ENCODE measurements around the gene TNIP1.

DNA sequence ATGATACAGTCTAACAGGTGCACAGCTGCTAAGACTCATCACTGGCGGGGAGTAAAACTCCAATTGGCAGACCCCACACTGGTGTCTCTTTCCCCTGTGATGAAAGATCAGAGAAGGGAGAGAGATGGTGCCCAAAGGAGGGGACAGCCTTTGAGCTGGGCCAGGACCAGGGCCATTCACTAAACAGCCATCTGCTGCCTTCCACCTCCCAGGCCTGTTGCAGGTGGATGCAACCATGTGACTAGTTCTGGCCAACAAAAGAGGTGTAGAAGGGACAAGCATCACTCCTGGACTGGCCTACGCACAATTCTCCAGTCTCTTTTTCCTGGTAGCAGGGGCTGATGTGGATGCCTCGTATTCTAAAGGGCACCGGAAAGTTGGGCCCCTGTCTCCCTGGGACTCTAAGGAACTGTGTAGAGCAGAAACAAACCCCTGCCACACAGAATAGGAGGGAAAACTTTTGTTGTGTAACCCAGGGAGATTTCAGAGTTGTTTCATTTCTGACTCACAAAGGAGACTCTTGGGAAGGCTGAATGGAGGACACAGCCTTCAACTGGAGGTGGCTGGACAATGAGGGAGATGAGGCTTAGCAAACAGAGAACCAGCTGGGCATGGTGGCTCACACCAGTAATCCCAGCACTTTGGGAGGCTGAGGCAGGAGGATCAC is 26.9 kb downstream of the TNIP1 start:
- TF ChIP-seq, protein P1, sequence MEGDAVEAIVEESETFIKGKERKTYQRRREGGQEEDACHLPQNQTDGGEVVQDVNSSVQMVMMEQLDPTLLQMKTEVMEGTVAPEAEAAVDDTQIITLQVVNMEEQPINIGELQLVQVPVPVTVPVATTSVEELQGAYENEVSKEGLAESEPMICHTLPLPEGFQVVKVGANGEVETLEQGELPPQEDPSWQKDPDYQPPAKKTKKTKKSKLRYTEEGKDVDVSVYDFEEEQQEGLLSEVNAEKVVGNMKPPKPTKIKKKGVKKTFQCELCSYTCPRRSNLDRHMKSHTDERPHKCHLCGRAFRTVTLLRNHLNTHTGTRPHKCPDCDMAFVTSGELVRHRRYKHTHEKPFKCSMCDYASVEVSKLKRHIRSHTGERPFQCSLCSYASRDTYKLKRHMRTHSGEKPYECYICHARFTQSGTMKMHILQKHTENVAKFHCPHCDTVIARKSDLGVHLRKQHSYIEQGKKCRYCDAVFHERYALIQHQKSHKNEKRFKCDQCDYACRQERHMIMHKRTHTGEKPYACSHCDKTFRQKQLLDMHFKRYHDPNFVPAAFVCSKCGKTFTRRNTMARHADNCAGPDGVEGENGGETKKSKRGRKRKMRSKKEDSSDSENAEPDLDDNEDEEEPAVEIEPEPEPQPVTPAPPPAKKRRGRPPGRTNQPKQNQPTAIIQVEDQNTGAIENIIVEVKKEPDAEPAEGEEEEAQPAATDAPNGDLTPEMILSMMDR (IDR thresholded peaks at IDR 0.05) = no peak
- TF ChIP-seq EP300 (IDR thresholded peaks at IDR 0.05; ENCODE audit: low read depth) (no peak), POLR2A (IDR thresholded peaks at IDR 0.05) (no peak), POLR2AphosphoS5 (IDR thresholded peaks at IDR 0.05) (no peak)

All from transverse colon (tissue), 4 donors.